Naive B cell (primary cell): ENCODE measurements around the gene GRAMD1B. TPM values are rescaled to one million over a fixed set of nuclear protein-coding genes. Genes with fewer than 3 reads are reported as not detected.

ENCODE experiments used
- ATAC-seq, 2 donors: fragments of 150-1000 bp; cut with Tn5 transposase; 2 replicates each; pipeline ENCODE4 v1.10.0; 2021; ENCODE audit warnings: low read depth in 2 of 2, mild to moderate bottlenecking in 2 of 2, moderate library complexity in 2 of 2
- DNase-seq: peaks from one replicate; pipeline ENCODE4 v3.0.0; 2022
- H3K27ac Mint-ChIP-seq, 6 donors: one replicate each; pipeline ENCODE4 v1.8.0; 2020 to 2022; ENCODE audit warnings: mild to moderate bottlenecking in 6 of 6, mixed read lengths in 6 of 6, moderate library complexity in 5 of 6, inconsistent platforms in 2 of 6
- H3K27me3 Mint-ChIP-seq, 3 donors: one replicate each; pipeline ENCODE4 v1.8.0; 2021 to 2022; ENCODE audit warnings: mixed read lengths in 3 of 3, mild to moderate bottlenecking in 1 of 3
- H3K36me3 Mint-ChIP-seq, 2 donors: one replicate each; pipeline ENCODE4 v1.8.0; 2020 to 2022; ENCODE audit warnings: mixed read lengths in 2 of 2, inconsistent platforms in 1 of 2, mild to moderate bottlenecking in 1 of 2
- H3K4me1 Mint-ChIP-seq, 3 donors: one replicate each; pipeline ENCODE4 v1.8.0; 2020 to 2022; ENCODE audit warnings: mixed read lengths in 3 of 3, inconsistent platforms in 1 of 3, mild to moderate bottlenecking in 1 of 3, moderate library complexity in 1 of 3
- H3K4me3 Mint-ChIP-seq, 8 donors: one replicate each; pipeline ENCODE4 v1.8.0; 2020 to 2022; ENCODE audit warnings: mild to moderate bottlenecking in 8 of 8, mixed read lengths in 8 of 8, moderate library complexity in 8 of 8, inconsistent platforms in 2 of 8
- H3K9me3 Mint-ChIP-seq, 7 donors: one replicate each; pipeline ENCODE4 v1.8.0; 2020 to 2022; ENCODE audit warnings: mixed read lengths in 7 of 7, mild to moderate bottlenecking in 5 of 7, inconsistent platforms in 2 of 7, moderate library complexity in 1 of 7
- polyA plus RNA-seq, 6 donors: library from polyadenylated mRNA; unstranded; fragments of 300-500 nt; fragmentation: Illumina TruSeq; gene quantifications; one replicate each; pipeline ENCODE4 v1.2.3, GENCODE V29; 2021; ENCODE audit warnings: low read depth in 6 of 6

GRAMD1B gene
- polyA plus RNA-seq, 6 donors from 2014 or later, result 0.84 TPM; not detected in 5

GRCh38 chr11:123404676-123405075, 25.4 kb upstream of the GRAMD1B start:
- H3K27me3 Mint-ChIP-seq, result peaks cover 0 to 8% (median 4%) of the 10 kb centered on the region in 3 donors
- DNase-seq (no peak), ATAC-seq (no peak)
- H3K27ac Mint-ChIP-seq, result no peak overlapping the region
- H3K9me3 Mint-ChIP-seq, result no peaks in the 10 kb centered on the region
- H3K4me1 Mint-ChIP-seq, result no peaks in the 10 kb centered on the region
- no peak overlapping the region for H3K4me3 Mint-ChIP-seq
- no peaks in the 10 kb centered on the region for H3K36me3 Mint-ChIP-seq

GRCh38 chr11:123405123-123405592, 24.9 kb upstream of the GRAMD1B start:
- Mint-ChIP-seq H3K4me1 (peaks cover 0 to 4% (median 0%) of the 10 kb centered on the region in 3 donors), H3K4me3 (no peak overlapping the region), H3K27ac (peak overlapping the region in 1 of 6 donors; percentile 64), H3K36me3 (no peaks in the 10 kb centered on the region), H3K27me3 (peaks cover 0 to 8% (median 4%) of the 10 kb centered on the region in 3 donors), H3K9me3 (no peaks in the 10 kb centered on the region)
- no peak for DNase-seq
- ATAC-seq, result no peak

- no peak for ATAC-seq
- Mint-ChIP-seq H3K4me3 (no peak overlapping the region), H3K27ac (no peak overlapping the region), H3K27me3 (peaks cover 0 to 8% (median 4%) of the 10 kb centered on the region in 3 donors), H3K9me3 (no peaks in the 10 kb centered on the region), H3K36me3 (no peaks in the 10 kb centered on the region), H3K4me1 (peaks cover 0 to 6% (median 0%) of the 10 kb centered on the region in 3 donors)
- DNase-seq, result no peak
Observed at GRCh38 chr11:123406441-123407129, 23.5 kb upstream of the GRAMD1B start.

GRCh38 chr11:123407130-123407995, 22.7 kb upstream of the GRAMD1B start:
- Mint-ChIP-seq H3K9me3 (no peaks in the 10 kb centered on the region), H3K4me3 (no peak overlapping the region), H3K27me3 (peaks cover 0 to 8% (median 4%) of the 10 kb centered on the region in 3 donors), H3K36me3 (no peaks in the 10 kb centered on the region), H3K4me1 (peaks cover 0 to 6% (median 0%) of the 10 kb centered on the region in 3 donors), H3K27ac (peak overlapping the region in 1 of 6 donors; percentile 49)
- no peak for ATAC-seq
- peak; percentile 15 for DNase-seq

GRCh38 chr11:123407996-123408597, 22.0 kb upstream of the GRAMD1B start:
- peaks cover 0 to 6% (median 0%) of the 10 kb centered on the region in 3 donors for H3K4me1 Mint-ChIP-seq
- H3K27me3 Mint-ChIP-seq, result peaks cover 0 to 8% (median 4%) of the 10 kb centered on the region in 3 donors
- H3K36me3 Mint-ChIP-seq, result no peaks in the 10 kb centered on the region
- H3K4me3 Mint-ChIP-seq, result no peak overlapping the region
- H3K27ac Mint-ChIP-seq, result no peak overlapping the region
- ATAC-seq (no peak), DNase-seq (no peak)
- H3K9me3 Mint-ChIP-seq, result no peaks in the 10 kb centered on the region

- Mint-ChIP-seq H3K36me3 (no peaks in the 10 kb centered on the region), H3K27me3 (peaks cover 0 to 8% (median 4%) of the 10 kb centered on the region in 3 donors), H3K4me1 (peaks cover 0 to 6% (median 0%) of the 10 kb centered on the region in 3 donors), H3K27ac (no peak overlapping the region), H3K9me3 (no peaks in the 10 kb centered on the region), H3K4me3 (no peak overlapping the region)
- no peak for ATAC-seq
- DNase-seq, result no peak
Observed at GRCh38 chr11:123408619-123409455, 21.2 kb upstream of the GRAMD1B start.

GRCh38 chr11:123409456-123410217, 20.4 kb upstream of the GRAMD1B start:
- H3K27me3 Mint-ChIP-seq, result peaks cover 0 to 7% (median 4%) of the 10 kb centered on the region in 3 donors
- H3K9me3 Mint-ChIP-seq, result no peaks in the 10 kb centered on the region
- no peak overlapping the region for H3K4me3 Mint-ChIP-seq
- no peaks in the 10 kb centered on the region for H3K36me3 Mint-ChIP-seq
- H3K27ac Mint-ChIP-seq, result peak overlapping the region in 3 of 6 donors; percentile 1 to 69 (median 54)
- no peak for ATAC-seq
- H3K4me1 Mint-ChIP-seq, result peaks cover 0 to 6% (median 0%) of the 10 kb centered on the region in 3 donors
- no peak for DNase-seq

GRCh38 chr11:123410218-123410549, 19.9 kb upstream of the GRAMD1B start:
- Mint-ChIP-seq H3K9me3 (no peaks in the 10 kb centered on the region), H3K36me3 (no peaks in the 10 kb centered on the region), H3K4me3 (no peak overlapping the region), H3K4me1 (peaks cover 0 to 6% (median 0%) of the 10 kb centered on the region in 3 donors), H3K27ac (peak overlapping the region in 3 of 6 donors; percentile 1 to 69 (median 8)), H3K27me3 (peaks cover 0 to 4% (median 1%) of the 10 kb centered on the region in 3 donors)
- no peak for DNase-seq
- no peak for ATAC-seq

GRCh38 chr11:123413636-123414035, 16.4 kb upstream of the GRAMD1B start:
- Mint-ChIP-seq H3K27me3 (no peaks in the 10 kb centered on the region), H3K9me3 (no peaks in the 10 kb centered on the region), H3K36me3 (no peaks in the 10 kb centered on the region), H3K4me1 (peaks cover 0 to 6% (median 0%) of the 10 kb centered on the region in 3 donors), H3K4me3 (no peak overlapping the region), H3K27ac (no peak overlapping the region)
- no peak for DNase-seq
- ATAC-seq, result no peak

- no peak for DNase-seq
- no peak overlapping the region for H3K4me3 Mint-ChIP-seq
- no peak for ATAC-seq
- no peak overlapping the region for H3K27ac Mint-ChIP-seq
- no peaks in the 10 kb centered on the region for H3K9me3 Mint-ChIP-seq
- no peaks in the 10 kb centered on the region for H3K36me3 Mint-ChIP-seq
- no peaks in the 10 kb centered on the region for H3K4me1 Mint-ChIP-seq
- H3K27me3 Mint-ChIP-seq, result no peaks in the 10 kb centered on the region
Observed at GRCh38 chr11:123416566-123416965, 13.5 kb upstream of the GRAMD1B start.

GRCh38 chr11:123418351-123419114, 11.5 kb upstream of the GRAMD1B start:
- Mint-ChIP-seq H3K9me3 (no peaks in the 10 kb centered on the region), H3K4me1 (no peaks in the 10 kb centered on the region), H3K27me3 (peaks cover 0 to 8% (median 0%) of the 10 kb centered on the region in 3 donors), H3K36me3 (no peaks in the 10 kb centered on the region), H3K27ac (no peak overlapping the region), H3K4me3 (no peak overlapping the region)
- no peak for DNase-seq
- no peak for ATAC-seq
